Measurements from ENCODE around the gene SCFD1. TPM values are rescaled to one million over a fixed set of nuclear protein-coding genes. Genes with fewer than 3 reads are reported as not detected.
"Not testable (repeated sequence)": the region's sequence is repeated elsewhere in the genome, so short reads cannot be mapped to it uniquely, and the experiment has no call there.

SCFD1 gene
- total and polyA plus RNA-seq, 7 donors: 26.9 to 49.8 (median 34.1) TPM

DNA sequence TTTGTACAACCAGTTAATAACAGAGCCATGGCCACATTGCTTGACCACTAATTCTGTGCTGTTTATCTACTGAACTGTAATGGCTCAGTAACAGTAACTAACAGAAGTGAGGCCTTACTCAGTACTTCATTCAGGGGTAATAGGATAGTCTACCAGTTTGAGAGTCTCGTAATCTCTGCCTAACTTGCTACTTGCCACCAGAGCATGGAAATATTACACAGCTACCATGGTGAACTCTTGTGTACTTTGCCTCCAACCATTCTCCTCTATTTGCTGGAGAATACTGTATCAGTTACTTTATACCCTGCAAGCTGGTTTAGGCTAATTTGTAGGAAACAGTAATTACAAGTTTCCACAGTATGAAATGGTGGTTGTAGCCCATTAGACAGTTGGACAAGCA, 10.6 kb downstream of the SCFD1 start:
- Histone ChIP-seq H3K9me3 (no peaks in the 10 kb centered on the region), H3K36me3 (ENCODE audit: insufficient read depth in 1 of 2, low read depth in 1 of 2) (peaks cover 10 to 75% of the 10 kb centered on the region in 2 donors), H3K27me3 (ENCODE audit: insufficient read depth in 3 of 3, low read length in 2 of 3) (no peaks in the 10 kb centered on the region), H3K4me3 (no peak overlapping the region), H3K4me1 (no peaks in the 10 kb centered on the region), H3K27ac (no peak overlapping the region)
- TF ChIP-seq, protein P1, sequence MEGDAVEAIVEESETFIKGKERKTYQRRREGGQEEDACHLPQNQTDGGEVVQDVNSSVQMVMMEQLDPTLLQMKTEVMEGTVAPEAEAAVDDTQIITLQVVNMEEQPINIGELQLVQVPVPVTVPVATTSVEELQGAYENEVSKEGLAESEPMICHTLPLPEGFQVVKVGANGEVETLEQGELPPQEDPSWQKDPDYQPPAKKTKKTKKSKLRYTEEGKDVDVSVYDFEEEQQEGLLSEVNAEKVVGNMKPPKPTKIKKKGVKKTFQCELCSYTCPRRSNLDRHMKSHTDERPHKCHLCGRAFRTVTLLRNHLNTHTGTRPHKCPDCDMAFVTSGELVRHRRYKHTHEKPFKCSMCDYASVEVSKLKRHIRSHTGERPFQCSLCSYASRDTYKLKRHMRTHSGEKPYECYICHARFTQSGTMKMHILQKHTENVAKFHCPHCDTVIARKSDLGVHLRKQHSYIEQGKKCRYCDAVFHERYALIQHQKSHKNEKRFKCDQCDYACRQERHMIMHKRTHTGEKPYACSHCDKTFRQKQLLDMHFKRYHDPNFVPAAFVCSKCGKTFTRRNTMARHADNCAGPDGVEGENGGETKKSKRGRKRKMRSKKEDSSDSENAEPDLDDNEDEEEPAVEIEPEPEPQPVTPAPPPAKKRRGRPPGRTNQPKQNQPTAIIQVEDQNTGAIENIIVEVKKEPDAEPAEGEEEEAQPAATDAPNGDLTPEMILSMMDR (IDR thresholded peaks at IDR 0.05): no peak
- 90 to 97% (median 91%) methylated on average over 1 of the region's 1 CpG for WGBS, 3 donors
- intact Hi-C loops (cut with DNase I): no loop called here
- DNase-seq (no peak), ATAC-seq (no peak)

GRCh38 chr14:30638926-30639325, 16.8 kb downstream of the SCFD1 start:
- H3K36me3 ChIP-seq (ENCODE audit: insufficient read depth in 1 of 2, low read depth in 1 of 2): peaks cover 7 to 94% of the 10 kb centered on the region in 2 donors
- 83 to 93% (median 87%) methylated on average over 3 of the region's 3 CpGs for WGBS, 3 donors
- ATAC-seq: no peak

GRCh38 chr14:30641207-30641606, 19.1 kb downstream of the SCFD1 start:
- intact Hi-C loops (cut with DNase I): no loop called here
- no peak overlapping the region for H3K4me3 ChIP-seq
- DNase-seq (no peak), ATAC-seq (no peak)
- H3K36me3 ChIP-seq (ENCODE audit: insufficient read depth in 1 of 2, low read depth in 1 of 2): peaks cover 2 to 94% of the 10 kb centered on the region in 2 donors
- no peak overlapping the region for H3K27ac ChIP-seq
- WGBS, 3 donors: 96 to 100% (median 100%) methylated on average over 1 of the region's 1 CpG
- no peaks in the 10 kb centered on the region for H3K27me3 ChIP-seq (ENCODE audit: insufficient read depth in 3 of 3, low read length in 2 of 3)
- peaks cover 12% of the 10 kb centered on the region for H3K9me3 ChIP-seq
- no peaks in the 10 kb centered on the region for H3K4me1 ChIP-seq
- TF ChIP-seq, protein P1 (IDR thresholded peaks at IDR 0.05): no peak

More at GRCh38 chr14:30638926-30639325, 16.8 kb downstream of the SCFD1 start:
- intact Hi-C loops (cut with DNase I): no loop called here
- Histone ChIP-seq H3K27me3 (ENCODE audit: insufficient read depth in 3 of 3, low read length in 2 of 3) (no peaks in the 10 kb centered on the region), H3K27ac (no peak overlapping the region), H3K4me1 (no peaks in the 10 kb centered on the region), H3K9me3 (no peaks in the 10 kb centered on the region), H3K4me3 (no peak overlapping the region)
- DNase-seq: no peak
- TF ChIP-seq, protein P1 (IDR thresholded peaks at IDR 0.05): no peak

DNA sequence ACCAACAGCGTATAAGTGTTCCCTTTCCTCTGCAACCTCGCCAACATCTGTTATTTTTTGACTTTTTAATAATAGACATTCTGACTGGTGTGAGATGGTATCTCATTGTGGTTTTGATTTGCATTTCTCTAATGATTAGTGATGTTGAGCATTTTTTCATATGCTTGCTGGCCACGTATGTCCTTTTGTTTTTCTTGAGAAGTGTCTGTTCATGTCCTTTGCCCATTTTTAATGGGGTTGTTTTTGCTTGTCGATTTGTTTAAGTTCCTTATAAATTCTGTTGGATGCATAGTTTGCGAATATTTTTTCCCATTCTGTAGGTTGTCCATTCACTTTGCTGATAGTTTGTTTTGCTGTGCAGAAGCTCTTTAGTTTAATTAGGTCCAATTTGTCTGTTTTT, 22.3 kb downstream of the SCFD1 start:
- H3K4me1 ChIP-seq; H3K27me3 ChIP-seq (ENCODE audit: insufficient read depth in 3 of 3, low read length in 2 of 3); H3K4me3 ChIP-seq; H3K27ac ChIP-seq; intact Hi-C loops (cut with DNase I); DNase-seq; ATAC-seq: not testable (repeated sequence)
- 94 to 99% (median 96%) methylated on average over 5 of the region's 5 CpGs for WGBS, 3 donors
- peaks cover 12% of the 10 kb centered on the region for H3K9me3 ChIP-seq
- peaks cover 2 to 87% of the 10 kb centered on the region in 2 donors for H3K36me3 ChIP-seq (ENCODE audit: insufficient read depth in 1 of 2, low read depth in 1 of 2)

- WGBS, 3 donors: 94 to 100% (median 97%) methylated on average over 2 of the region's 2 CpGs
- no peak overlapping the region for H3K4me3 ChIP-seq
- H3K4me1 ChIP-seq: no peaks in the 10 kb centered on the region
- intact Hi-C loops (cut with DNase I): no loop called here
- DNase-seq: no peak
- peaks cover 6 to 88% of the 10 kb centered on the region in 2 donors for H3K36me3 ChIP-seq (ENCODE audit: insufficient read depth in 1 of 2, low read depth in 1 of 2)
- TF ChIP-seq, protein P1 (IDR thresholded peaks at IDR 0.05): no peak
- no peaks in the 10 kb centered on the region for H3K27me3 ChIP-seq (ENCODE audit: insufficient read depth in 3 of 3, low read length in 2 of 3)
- no peak for ATAC-seq
- peaks cover 12% of the 10 kb centered on the region for H3K9me3 ChIP-seq
- no peak overlapping the region for H3K27ac ChIP-seq
These were observed 23.5 kb downstream of the SCFD1 start for GRCh38 chr14:30645600-30645999.

Data from psoas muscle (tissue), 8 donors.